SJSA1 (cell line): ENCODE data around the gene TMEM127. TPM values are rescaled to one million over a fixed set of nuclear protein-coding genes. Genes with fewer than 3 reads are reported as not detected.
"Not testable (repeated sequence)": the region's sequence is repeated elsewhere in the genome, so short reads cannot be mapped to it uniquely, and the experiment has no call there.

ENCODE experiments used
- DNase-seq, 2 experiments: peaks; one replicate each; pipeline ENCODE4 v3.0.0-alpha.2; 2015 to 2020; ENCODE audit warnings: low spot score in 2 of 2, low read depth in 1 of 2
- H3K27ac ChIP-seq: fragments of 250-450 bp; sonication (Bioruptor Pico); 2 replicates; pipeline ENCODE4 v1.5.1; 2020; ENCODE audit warnings: mild to moderate bottlenecking, moderate library complexity
- H3K27me3 ChIP-seq: fragments of 250-450 bp; sonication (Bioruptor Pico); replicated peaks from 2 replicates; pipeline ENCODE4 v1.5.1; 2020; ENCODE audit warnings: mild to moderate bottlenecking, moderate library complexity
- H3K36me3 ChIP-seq: fragments of 250-450 bp; sonication (Bioruptor Pico); 2 replicates; pipeline ENCODE4 v1.5.1; 2020; ENCODE audit warnings: mild to moderate bottlenecking
- H3K4me1 ChIP-seq: fragments of 250-450 bp; sonication (Bioruptor Pico); replicated peaks from 2 replicates; pipeline ENCODE4 v1.6.1; 2021; ENCODE audit warnings: mild to moderate bottlenecking
- H3K4me3 ChIP-seq: fragments of 250-450 bp; sonication (Bioruptor Pico); 2 replicates; pipeline ENCODE4 v1.5.1; 2020; ENCODE audit warnings: mild to moderate bottlenecking
- H3K9me3 ChIP-seq: fragments of 250-450 bp; sonication (Bioruptor Pico); replicated peaks from 2 replicates; pipeline ENCODE4 v1.5.1; 2020; ENCODE audit warnings: mild to moderate bottlenecking
- total RNA-seq: library from RNA; depleted of rRNA; stranded (reverse); fragments of >200 nt; shearing (Covaris generic); gene quantifications from 2 replicates; pipeline ENCODE4 v1.2.3, GENCODE V29; 2014

Gene TMEM127
- total RNA-seq, 1 experiment from 2014 or later = 24.3 TPM

DNA sequence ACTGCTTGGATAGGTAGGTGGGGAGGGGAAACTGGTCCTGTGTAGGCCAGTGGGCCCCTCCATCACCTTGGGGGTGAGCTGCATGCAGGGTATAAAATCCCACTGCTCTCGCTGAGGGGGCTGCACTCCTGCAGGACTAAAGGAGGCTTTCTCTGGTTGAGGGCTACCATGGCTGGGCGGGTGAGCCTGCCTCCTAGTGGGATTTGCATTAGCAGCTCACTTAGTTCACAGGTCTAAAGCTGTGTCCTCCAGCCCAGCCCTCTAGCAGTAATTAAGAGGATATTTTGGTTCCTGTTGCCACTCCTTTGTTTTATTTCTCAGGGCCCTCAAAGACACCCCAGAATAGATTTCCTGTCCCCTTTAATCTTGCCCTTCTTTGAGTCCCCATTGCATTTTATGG is 24.6 kb downstream of the TMEM127 start:
- H3K27me3 ChIP-seq = no peaks in the 10 kb centered on the region
- no peak for DNase-seq
- H3K27ac ChIP-seq = no peak overlapping the region

DNA sequence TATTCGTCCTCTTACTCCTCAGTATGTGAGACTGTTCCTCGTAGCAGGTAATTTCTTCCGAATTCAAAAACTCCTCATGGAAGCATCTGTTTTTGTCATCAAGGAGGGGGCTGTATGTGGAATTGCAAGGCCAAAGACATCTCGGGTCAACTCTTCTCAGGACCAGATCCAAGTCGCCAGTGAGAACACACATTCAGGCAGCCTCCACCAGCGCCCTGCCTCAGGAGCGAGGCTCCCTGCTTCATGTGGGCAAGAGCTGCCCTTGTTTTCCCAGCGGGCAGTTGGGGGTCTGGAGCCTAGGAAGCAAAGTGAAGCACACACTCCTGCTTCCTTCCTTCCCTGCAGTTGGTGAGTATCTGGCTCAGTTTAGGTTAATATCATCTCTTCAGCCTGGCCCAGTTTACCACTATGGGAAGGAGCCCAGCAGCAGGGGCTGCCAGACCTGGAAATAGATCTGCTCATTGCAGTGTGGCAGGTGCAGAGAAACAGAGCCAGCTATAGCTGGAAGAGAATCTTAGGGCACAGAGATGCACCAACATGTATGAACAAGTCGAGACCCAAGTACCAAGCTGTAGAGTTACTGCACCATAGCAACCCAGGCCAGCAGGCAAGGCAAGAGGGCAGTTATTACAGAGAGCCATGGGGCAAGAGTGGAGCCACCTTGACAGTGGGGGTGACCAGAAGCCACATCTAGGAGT is 25.3 kb downstream of the TMEM127 start:
- H3K4me3 ChIP-seq = no peak overlapping the region
- no peak for DNase-seq
- no peak overlapping the region for H3K27ac ChIP-seq
- no peaks in the 10 kb centered on the region for H3K27me3 ChIP-seq
- no peaks in the 10 kb centered on the region for H3K36me3 ChIP-seq
- H3K4me1 ChIP-seq = peaks cover 13% of the 10 kb centered on the region
- H3K9me3 ChIP-seq = no peaks in the 10 kb centered on the region

More for the DNA sequence above, 24.6 kb downstream of the TMEM127 start:
- Histone ChIP-seq H3K4me3 (no peak overlapping the region), H3K36me3 (no peaks in the 10 kb centered on the region), H3K4me1 (peaks cover 13% of the 10 kb centered on the region), H3K9me3 (no peaks in the 10 kb centered on the region)

- Histone ChIP-seq H3K36me3 (no peaks in the 10 kb centered on the region; the same call in 1 of the 2 replicates), H3K27ac (no peak overlapping the region), H3K9me3 (no peaks in the 10 kb centered on the region), H3K4me1 (peaks cover 13% of the 10 kb centered on the region), H3K27me3 (no peaks in the 10 kb centered on the region), H3K4me3 (no peak overlapping the region)
- no peak for DNase-seq
Observed at GRCh38 chr2:96239745-96240264, 26.0 kb downstream of the TMEM127 start.

- Histone ChIP-seq H3K27me3 (no peaks in the 10 kb centered on the region), H3K4me3 (no peak overlapping the region), H3K9me3 (no peaks in the 10 kb centered on the region), H3K36me3 (no peaks in the 10 kb centered on the region; the same call in 1 of the 2 replicates), H3K27ac (no peak overlapping the region), H3K4me1 (peaks cover 13% of the 10 kb centered on the region)
- no peak for DNase-seq
Observed at GRCh38 chr2:96239091-96239490, 26.7 kb downstream of the TMEM127 start.

DNA sequence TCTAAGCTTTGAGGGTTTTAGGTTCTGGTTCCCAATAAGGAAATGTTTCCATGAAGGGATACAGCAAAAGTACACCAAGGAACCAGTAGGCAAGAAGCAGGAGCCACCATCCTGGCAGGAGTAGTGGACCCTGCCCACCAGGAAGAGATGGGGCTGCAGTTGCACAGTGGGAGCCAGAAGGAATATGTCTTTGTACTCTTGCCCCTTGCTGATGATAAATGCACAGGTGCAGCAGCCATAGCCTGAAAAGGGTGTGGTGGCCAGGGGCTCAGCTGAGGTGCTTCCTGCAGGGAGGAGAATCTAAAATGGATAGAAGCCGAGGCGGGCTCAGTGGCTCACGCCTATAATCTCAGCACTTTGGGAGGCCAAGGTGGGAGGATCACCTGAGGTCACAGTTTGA is 27.5 kb downstream of the TMEM127 start:
- H3K27me3 ChIP-seq = no peaks in the 10 kb centered on the region
- peaks cover 13% of the 10 kb centered on the region for H3K4me1 ChIP-seq
- no peak overlapping the region for H3K27ac ChIP-seq
- no peaks in the 10 kb centered on the region; the same call in 1 of the 2 replicates for H3K36me3 ChIP-seq
- DNase-seq = no peak
- no peaks in the 10 kb centered on the region for H3K9me3 ChIP-seq
- H3K4me3 ChIP-seq = no peak overlapping the region

DNA sequence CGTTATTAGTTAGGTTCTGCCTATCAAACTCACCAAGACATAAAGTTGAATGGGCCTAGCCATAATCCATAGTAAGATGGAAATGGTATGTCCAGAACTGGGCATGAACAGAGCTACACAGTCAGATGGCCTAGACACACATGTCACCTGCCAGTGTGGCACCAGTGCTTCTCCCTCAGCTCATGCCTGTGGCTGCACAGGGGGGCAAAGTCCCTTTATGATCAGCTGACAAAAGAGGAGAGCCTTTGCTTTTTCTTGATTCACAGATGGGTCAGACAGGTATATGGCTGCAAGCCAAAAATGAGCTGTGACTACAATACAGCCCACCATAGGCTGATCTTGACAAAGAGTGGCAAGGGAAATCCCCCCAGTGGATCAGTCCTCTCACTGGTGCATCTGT is 28.9 kb downstream of the TMEM127 start:
- H3K36me3 ChIP-seq = no peaks in the 10 kb centered on the region; the same call in 1 of the 2 replicates
- DNase-seq = no peak
- no peak overlapping the region for H3K27ac ChIP-seq

GRCh38 chr2:96233880-96234316 is 31.9 kb downstream of the TMEM127 start:
- Histone ChIP-seq H3K9me3 (no peaks in the 10 kb centered on the region), H3K27ac (no peak overlapping the region), H3K4me1 (no peaks in the 10 kb centered on the region), H3K36me3 (no peaks in the 10 kb centered on the region; the same call in 1 of the 2 replicates), H3K4me3 (no peak overlapping the region), H3K27me3 (no peaks in the 10 kb centered on the region)
- DNase-seq = no peak

More for the DNA sequence above, 28.9 kb downstream of the TMEM127 start:
- Histone ChIP-seq H3K27me3 (no peaks in the 10 kb centered on the region), H3K4me3 (no peak overlapping the region), H3K4me1 (peaks cover 2% of the 10 kb centered on the region), H3K9me3 (no peaks in the 10 kb centered on the region)

- H3K9me3 ChIP-seq = no peaks in the 10 kb centered on the region
- no peak overlapping the region for H3K4me3 ChIP-seq
- H3K27ac ChIP-seq = no peak overlapping the region
- H3K36me3 ChIP-seq = no peaks in the 10 kb centered on the region; the same call in 1 of the 2 replicates
- DNase-seq = no peak
- no peaks in the 10 kb centered on the region for H3K4me1 ChIP-seq
- H3K27me3 ChIP-seq = no peaks in the 10 kb centered on the region
Observed at GRCh38 chr2:96233436-96233835, 32.4 kb downstream of the TMEM127 start.

- no peaks in the 10 kb centered on the region; the same call in 1 of the 2 replicates for H3K36me3 ChIP-seq
- no peak overlapping the region for H3K27ac ChIP-seq
- H3K4me1 ChIP-seq = no peaks in the 10 kb centered on the region
- no peak overlapping the region for H3K4me3 ChIP-seq
- no peaks in the 10 kb centered on the region for H3K27me3 ChIP-seq
- DNase-seq = no peak
- no peaks in the 10 kb centered on the region for H3K9me3 ChIP-seq
Observed at GRCh38 chr2:96231316-96231715, 34.5 kb downstream of the TMEM127 start.

DNA sequence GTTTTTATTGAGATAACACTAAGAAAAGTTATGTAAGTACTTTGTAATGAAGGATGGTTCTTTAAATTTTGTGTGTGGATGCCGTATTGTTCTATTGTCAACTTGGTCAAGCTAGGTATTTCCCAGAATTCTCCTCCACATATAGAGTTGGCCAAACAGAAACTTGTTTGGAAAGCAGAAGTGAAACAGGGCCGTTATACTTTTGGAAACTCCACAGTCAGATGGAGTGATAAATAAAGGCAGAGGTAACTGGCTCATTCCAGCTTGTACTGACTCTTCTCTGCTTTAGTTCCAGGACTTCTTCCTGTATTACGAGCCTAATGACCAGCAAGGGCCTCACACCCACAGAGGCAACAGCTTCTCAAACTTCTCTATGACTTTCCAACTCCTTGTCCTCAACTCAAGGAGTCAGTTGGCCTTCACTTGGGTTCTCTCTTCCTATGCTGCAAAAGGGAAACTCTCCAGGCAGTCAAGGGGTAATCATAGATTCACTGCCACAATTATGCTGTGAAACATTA is 40.7 kb downstream of the TMEM127 start:
- H3K9me3 ChIP-seq = no peaks in the 10 kb centered on the region
- DNase-seq = no peak
- no peaks in the 10 kb centered on the region for H3K27me3 ChIP-seq
- no peaks in the 10 kb centered on the region for H3K4me1 ChIP-seq
- no peaks in the 10 kb centered on the region for H3K36me3 ChIP-seq
- H3K27ac ChIP-seq = no peak overlapping the region
- no peak overlapping the region for H3K4me3 ChIP-seq

DNA sequence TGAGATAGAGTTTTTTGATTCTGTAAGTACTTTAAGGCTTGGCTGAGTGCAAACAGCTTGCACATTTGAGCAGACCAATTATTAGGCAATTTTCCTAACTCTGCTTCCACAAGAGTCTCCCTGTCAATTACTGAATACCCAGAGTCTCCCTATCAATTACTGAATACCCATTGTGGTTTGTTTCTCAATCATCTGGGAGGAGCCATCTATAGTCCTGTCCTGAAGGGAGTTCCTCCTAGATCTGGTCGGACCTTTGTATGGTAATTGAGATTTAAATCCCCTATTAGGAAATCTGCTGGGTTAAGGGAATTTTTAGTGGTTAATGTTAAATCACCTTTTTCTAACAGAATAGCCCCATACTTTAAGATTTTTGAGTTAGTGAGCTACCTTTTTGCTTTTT is 44.7 kb downstream of the TMEM127 start:
- H3K27me3 ChIP-seq, H3K9me3 ChIP-seq, H3K4me3 ChIP-seq, H3K4me1 ChIP-seq, DNase-seq, H3K36me3 ChIP-seq, H3K27ac ChIP-seq: not testable (repeated sequence)

DNA sequence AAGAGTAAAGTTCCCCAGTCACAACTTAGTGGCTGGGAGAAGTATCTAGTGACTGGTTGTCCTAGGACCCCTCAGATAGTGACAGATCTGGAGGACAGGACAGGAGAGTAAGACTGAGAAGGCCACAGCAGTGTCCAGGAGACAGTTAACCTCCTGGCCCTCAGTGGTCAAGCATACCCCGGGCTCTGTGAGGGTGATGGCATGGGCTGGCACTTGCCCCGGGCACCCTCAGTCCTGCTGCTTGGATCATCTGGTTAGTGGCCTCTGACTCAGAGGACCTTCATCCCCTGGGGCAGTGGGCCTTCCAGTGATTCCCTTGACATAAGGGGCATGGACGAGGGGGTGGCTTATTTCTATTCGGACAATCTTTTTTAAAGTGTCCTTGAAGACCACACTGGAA is 45.8 kb downstream of the TMEM127 start:
- not testable (repeated sequence) for H3K4me1 ChIP-seq, H3K4me3 ChIP-seq, H3K36me3 ChIP-seq, H3K9me3 ChIP-seq, DNase-seq, H3K27ac ChIP-seq, H3K27me3 ChIP-seq

GRCh38 chr2:96218508-96219131 is 47.2 kb downstream of the TMEM127 start:
- Histone ChIP-seq H3K4me3 (no peak overlapping the region), H3K27ac (no peak overlapping the region), H3K4me1 (no peaks in the 10 kb centered on the region), H3K36me3 (no peaks in the 10 kb centered on the region), H3K9me3 (no peaks in the 10 kb centered on the region), H3K27me3 (no peaks in the 10 kb centered on the region)
- no peak for DNase-seq

DNA sequence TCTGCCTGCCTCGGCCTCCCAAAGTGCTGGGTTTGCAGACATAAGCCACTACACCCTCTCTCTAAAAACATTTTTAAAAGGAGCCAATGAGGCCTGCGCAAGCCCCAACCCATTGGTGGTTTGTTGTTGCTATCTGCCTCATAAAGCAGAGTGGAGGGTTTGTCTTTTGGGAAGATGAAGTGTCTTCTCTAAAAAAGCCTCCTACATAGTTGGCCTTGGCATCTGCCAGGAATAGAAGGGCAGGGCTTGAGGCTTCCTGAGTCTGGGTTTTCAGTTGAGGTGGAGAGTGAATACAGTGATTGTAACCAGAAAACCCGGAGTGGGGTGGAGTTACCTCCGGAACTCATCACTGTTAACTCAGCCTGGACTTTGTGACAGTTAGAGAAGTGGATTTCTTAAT is 51.2 kb downstream of the TMEM127 start:
- Histone ChIP-seq H3K27me3 (no peaks in the 10 kb centered on the region), H3K9me3 (no peaks in the 10 kb centered on the region), H3K36me3 (0 out of 2 replicates have a peak, but pooled peaks cover 6% of the 10 kb centered on the region), H3K4me3 (no peak overlapping the region), H3K27ac (no peak overlapping the region), H3K4me1 (peaks cover 5% of the 10 kb centered on the region)
- DNase-seq = no peak
